CMK (cell line): ENCODE measurements around the gene MRC1.

Experiments
- DNase-seq: peaks from one replicate; pipeline ENCODE4 v3.0.0-alpha.2; 2010; ENCODE audit warnings: low read depth

MRC1 gene

GRCh38 chr10:17808971-17809841 lies at the start of gene MRC1:
MRC1 (plus strand) TSS chr10:17809348; CDS start chr10:17809466, 118 bp downstream.
- DNase-seq: no peak

GRCh38 chr10:17764142-17764541 lies 45.0 kb upstream of the MRC1 start:
- DNase-seq: no peak

GRCh38 chr10:17765602-17766001 lies 43.5 kb upstream of the MRC1 start:
- DNase-seq: no peak

DNA sequence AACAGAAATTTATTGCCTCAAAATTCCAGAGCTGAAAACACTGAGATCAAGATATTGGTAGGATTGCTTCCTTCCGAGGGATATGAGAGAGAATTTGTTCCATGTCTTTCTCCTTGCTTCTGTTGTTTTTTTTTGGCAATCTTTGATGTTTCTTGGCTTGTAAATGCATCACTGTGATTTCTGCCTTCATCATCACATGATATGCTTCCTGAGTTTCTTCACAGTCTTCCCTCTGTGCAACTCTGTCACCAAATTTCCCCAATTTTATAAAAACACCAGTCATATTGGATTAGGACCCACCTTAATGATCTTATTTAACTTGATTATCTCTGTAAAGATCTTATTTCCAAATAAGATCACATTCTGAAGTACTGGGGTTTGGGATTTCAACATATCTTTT lies 42.4 kb upstream of the MRC1 start:
- DNase-seq: no peak

- no peak for DNase-seq
These were observed 40.7 kb upstream of the MRC1 start for GRCh38 chr10:17768496-17768895.

DNA sequence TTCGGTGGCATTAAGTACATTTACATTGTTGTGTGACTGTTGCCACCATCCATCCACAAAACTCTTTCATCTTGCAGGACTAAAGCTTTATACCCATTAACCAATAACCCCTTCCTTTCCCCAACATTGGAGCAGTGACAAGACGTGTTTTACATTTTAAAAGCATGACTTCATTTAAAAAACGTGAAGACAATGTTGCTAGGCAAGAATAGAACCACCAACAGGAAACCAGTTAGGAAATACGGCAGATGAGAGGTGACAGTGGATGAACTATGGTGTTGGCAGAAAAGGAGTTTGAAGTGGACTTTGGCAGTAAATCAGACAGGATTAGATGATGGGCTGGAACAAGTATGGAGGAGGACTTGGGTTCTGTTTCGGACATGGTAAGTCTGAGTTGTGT lies 40.2 kb upstream of the MRC1 start:
- no peak for DNase-seq

GRCh38 chr10:17771017-17771416 lies 38.1 kb upstream of the MRC1 start:
- DNase-seq: no peak

DNA sequence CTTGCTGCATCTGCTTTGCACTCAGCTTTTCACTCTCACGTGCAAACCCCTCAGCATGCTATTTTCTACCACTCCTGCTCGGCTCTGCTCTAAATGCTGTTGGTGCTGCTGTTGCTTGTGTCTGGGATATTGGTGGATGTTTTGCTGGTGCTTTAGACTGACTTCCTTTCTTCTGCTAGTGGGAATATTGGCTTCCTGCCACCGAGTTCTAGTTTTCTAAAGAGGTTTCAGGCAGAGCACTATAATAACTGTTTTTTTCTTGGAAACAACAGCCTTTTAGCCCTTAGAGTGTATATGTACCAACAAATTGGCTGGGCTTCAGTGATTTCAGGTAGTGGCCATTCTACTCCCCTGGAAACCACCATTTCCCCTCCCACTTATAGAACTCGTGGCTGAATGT lies 29.4 kb upstream of the MRC1 start:
- no peak for DNase-seq

DNA sequence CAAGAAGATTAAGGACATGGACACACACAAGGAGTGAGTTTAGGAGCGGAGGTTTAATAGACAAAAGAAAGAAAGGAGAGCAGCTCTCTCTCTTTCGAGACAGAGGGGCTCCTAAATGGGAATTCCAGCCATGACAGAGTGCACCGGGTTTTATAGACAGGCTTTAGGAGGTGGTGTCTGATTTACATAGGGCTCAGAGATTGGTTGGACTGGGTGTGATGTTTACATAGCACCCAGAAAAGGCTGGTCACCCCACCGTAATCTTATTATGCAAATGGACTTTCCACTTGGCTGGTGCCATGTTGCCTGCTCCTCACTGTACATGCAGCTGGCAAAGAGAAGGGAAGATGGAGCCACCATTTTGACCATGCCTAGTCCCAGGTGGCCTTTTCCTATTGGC lies 28.4 kb upstream of the MRC1 start:
- DNase-seq: no peak

DNA sequence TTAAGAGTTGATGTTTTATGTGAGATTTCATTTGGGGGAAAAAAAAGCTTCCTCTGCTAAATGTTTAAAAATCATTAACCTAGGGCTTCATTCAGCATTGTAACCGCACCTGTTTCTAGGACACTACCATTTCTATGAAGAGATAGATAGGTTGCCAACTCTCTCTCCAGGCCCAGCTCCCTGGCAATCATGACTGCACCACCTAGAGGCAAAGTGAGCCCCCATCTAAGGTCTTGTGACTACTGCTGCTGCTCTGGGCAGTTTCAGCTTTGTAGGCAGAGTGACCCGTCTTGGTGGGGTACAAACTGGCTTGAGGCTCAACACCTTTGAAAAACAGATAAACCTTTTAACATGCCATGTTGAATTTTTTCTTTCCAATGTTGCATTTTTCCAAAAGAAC lies 27.3 kb upstream of the MRC1 start:
- no peak for DNase-seq

GRCh38 chr10:17782921-17783665 lies 26.1 kb upstream of the MRC1 start:
- DNase-seq: no peak

GRCh38 chr10:17783751-17784150 lies 25.4 kb upstream of the MRC1 start:
- DNase-seq: no peak

GRCh38 chr10:17784688-17785087 lies 24.5 kb upstream of the MRC1 start:
- DNase-seq: no peak

- no peak for DNase-seq
These were observed 23.7 kb upstream of the MRC1 start for GRCh38 chr10:17785276-17785930.

DNA sequence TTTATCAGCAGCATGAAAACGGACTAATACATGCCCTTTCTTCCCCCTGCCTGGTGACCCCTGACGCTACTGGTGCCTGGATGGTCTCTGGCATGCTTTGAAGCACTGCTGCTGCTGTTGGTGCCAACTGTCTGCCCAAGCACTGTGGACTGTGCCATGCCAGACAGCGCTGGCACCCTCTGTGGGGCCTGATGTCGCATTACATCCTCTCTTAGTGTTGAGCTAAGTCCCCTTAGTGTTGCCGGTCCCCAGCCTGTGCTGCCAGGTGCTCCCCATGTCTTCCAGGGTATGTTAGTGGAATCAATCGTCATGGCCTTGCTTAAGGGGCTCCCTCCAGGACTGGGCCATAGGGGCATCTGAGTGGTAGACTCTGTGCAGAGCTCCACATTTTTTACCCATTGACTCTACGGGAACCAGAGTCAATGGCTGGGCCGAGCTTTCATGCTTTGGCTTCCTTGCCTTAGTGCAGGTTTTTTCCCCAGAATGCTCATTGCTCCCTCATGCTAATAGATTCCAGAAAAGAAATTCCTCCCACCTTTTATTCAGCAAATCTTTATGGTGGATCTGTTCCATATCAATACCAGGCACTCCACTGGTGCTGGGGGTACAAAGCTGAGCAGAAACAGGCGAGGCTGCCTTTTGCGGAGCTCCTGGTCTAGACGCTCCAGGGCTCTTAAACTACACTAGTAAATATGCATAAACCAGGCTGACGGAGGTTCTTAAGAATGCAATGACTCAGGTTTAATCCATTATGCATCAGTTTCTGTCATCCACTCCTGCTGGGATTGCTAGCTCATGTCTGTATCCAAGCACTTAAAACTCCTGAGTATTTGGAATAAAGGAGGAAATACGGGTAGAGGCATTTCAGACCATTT lies 21.8 kb upstream of the MRC1 start:
- DNase-seq: no peak

DNA sequence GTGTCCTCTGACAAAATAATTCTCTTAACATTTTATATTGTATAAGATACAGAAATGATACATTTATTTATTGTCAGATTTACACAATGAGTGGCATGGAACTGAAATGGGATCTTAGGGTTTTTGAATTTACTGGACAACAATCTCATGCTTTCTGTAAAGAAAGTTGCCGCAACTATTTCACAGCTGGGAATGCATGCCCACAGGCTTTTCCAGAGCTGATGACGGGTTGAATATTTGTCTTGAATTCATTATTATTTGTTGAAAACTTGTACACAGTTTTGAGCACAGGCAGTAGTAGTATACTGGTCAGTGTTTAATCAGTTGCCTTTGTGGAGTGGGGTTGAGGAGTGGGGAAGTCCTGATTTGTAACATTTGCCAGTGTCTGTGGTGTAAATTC lies 20.5 kb upstream of the MRC1 start:
- DNase-seq: no peak

DNA sequence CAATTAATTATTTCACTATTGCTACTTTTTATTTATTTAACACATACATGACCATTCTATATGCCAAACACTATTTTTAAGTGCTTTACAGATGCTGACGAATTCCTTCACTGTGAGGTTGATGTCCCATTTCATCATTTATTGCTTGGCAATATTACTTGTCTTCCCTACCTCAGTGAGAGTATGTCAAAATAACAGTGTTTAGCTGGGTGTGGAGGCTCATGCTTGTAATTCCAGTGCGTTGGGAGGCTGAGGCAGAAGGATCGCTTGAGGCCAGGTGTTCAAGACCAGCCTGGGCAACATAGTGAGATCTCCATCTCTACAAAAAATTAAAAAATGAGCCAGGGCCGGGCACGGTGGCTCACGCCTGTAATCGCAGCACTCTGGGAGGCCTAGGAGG lies 19.8 kb upstream of the MRC1 start:
- DNase-seq: no peak

GRCh38 chr10:17790651-17791050 lies 18.5 kb upstream of the MRC1 start:
- DNase-seq: no peak

GRCh38 chr10:17792991-17793390 lies 16.2 kb upstream of the MRC1 start:
- DNase-seq: no peak

DNA sequence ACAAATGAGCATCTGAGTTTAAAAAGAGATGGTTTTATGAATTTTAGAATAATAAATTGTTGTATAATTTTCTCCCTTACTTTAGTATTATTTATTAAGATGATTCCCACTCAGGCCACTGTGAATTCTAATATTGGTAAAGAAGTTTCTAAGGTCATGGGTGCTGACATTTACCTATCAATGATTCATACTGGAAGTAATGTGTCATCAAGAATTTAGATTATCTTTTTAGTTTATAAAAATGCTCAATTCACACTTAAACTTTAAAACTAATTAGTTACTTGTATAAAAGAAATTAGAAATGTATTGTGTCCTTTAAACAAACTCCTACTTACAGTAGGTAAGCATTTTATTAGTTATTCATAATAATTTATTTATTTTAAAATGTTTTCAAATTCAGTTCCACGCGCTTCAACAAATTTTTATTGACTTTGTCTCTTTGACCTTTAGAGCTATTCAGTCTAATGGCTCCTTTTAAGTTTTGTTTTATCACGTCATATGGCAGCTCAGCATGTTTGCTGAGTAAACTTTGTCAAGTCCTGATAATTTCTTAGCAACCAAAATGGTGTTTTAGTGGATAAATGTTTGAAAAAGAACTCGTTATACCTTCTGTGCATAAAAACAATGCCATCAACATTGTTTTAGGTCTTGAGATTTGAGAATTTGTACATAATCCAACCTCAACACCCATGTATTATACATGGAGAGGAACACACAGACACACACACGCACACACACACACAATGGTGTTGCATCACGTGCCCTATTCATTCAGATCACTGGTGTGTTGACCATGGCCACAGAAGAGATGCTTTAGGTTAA lies 15.1 kb upstream of the MRC1 start:
- no peak for DNase-seq

DNA sequence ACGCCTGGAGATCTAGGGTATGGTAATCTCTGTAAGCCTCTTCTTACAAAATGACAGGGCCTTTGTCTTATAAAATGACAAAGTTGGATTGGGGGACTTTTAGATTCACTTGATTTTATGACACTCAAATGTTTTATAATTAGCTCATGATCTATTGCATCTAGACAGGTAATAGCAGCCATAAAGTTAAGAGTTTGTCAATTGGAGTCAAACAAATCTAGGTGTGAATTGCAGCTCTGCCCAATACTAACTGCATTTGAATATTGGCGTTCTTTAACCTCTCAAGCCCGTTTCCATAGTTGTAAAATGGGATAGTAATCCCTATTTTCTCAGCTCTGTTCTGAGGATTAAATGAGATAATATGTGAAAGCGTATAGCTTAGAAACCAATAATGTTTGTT lies 14.1 kb upstream of the MRC1 start:
- no peak for DNase-seq
